Suprapubic skin (tissue), 4 donors: ENCODE data around the gene RECK. TPM values are rescaled to one million over a fixed set of nuclear protein-coding genes. Genes with fewer than 3 reads are reported as not detected.

Experiments
- DNase-seq, 2 donors: peaks; one replicate each; pipeline ENCODE4 v3.0.0-alpha.2; 2019; ENCODE audit warnings: low spot score in 2 of 2
- H3K27ac ChIP-seq: fragments of 200-600 bp; sonication (generic); one replicate; pipeline ENCODE4 v1.5.1; 2019
- H3K27me3 ChIP-seq: fragments of 200-600 bp; sonication (generic); one replicate; pipeline ENCODE4 v1.5.1; 2019
- H3K36me3 ChIP-seq: fragments of 200-600 bp; sonication (generic); one replicate; pipeline ENCODE4 v1.5.1; 2019
- H3K4me1 ChIP-seq: fragments of 200-600 bp; sonication (generic); one replicate; pipeline ENCODE4 v1.5.1; 2019
- H3K4me3 ChIP-seq: fragments of 200-600 bp; sonication (generic); one replicate; pipeline ENCODE4 v1.5.1; 2019; ENCODE audit warnings: mild to moderate bottlenecking
- H3K9me3 ChIP-seq: fragments of 200-600 bp; sonication (generic); one replicate; pipeline ENCODE4 v1.5.1; 2019
- CTCF ChIP-seq, 2 donors: fragments of 200-600 bp in 1 of 2; fragments of 450-650 bp in 1 of 2; sonication (generic) in 1 of 2; IDR thresholded peaks; one replicate each; pipeline ENCODE4 v1.5.1; 2016 to 2019; ENCODE audit warnings: antibody characterized with exemption in 2 of 2, mild to moderate bottlenecking in 1 of 2, moderate library complexity in 1 of 2
- EP300 ChIP-seq: sonication (generic); formaldehyde crosslinking; IDR thresholded peaks from one replicate; pipeline ENCODE4 v1.6.1; 2017; ENCODE audit warnings: antibody characterized with exemption
- POLR2A ChIP-seq, 2 donors: fragments of 450-650 bp; IDR thresholded peaks; one replicate each; pipeline ENCODE4 v1.6.1; 2017; ENCODE audit warnings: antibody characterized with exemption in 2 of 2, mild to moderate bottlenecking in 2 of 2, moderate library complexity in 2 of 2
- POLR2AphosphoS5 ChIP-seq, 3 donors: sonication (generic); formaldehyde crosslinking; IDR thresholded peaks; one replicate each; pipeline ENCODE4 v1.6.1; 2017; ENCODE audit warnings: antibody characterized with exemption in 3 of 3
- WGBS: methylation state at CpG from one replicate; pipeline ENCODE4 v1.1.5; 2018; 5-methylcytosine and 5-hydroxymethylcytosine counted together
- total RNA-seq, 4 donors: library from RNA; depleted of rRNA; stranded (reverse); fragments of >200 nt; gene quantifications; one replicate each; pipeline ENCODE4 v1.1.0, GENCODE V29; 2016

The RECK gene
- total RNA-seq, 4 donors from 2014 or later = 3.1 to 6.4 (median 4.0) TPM

- Histone ChIP-seq H3K36me3 (no peaks in the 10 kb centered on the region), H3K4me3 (peak overlapping the region; percentile 83), H3K9me3 (no peaks in the 10 kb centered on the region), H3K27me3 (no peaks in the 10 kb centered on the region), H3K27ac (peak overlapping the region; percentile 89), H3K4me1 (peaks cover 26% of the 10 kb centered on the region)
- WGBS = 73% methylated on average over 18 of the region's 20 CpGs
- TF ChIP-seq POLR2AphosphoS5 (IDR thresholded peaks at IDR 0.05) (no peak), EP300 (no peak), CTCF (IDR thresholded peaks at IDR 0.05) (no peak), POLR2A (IDR thresholded peaks at IDR 0.05) (no peak)
- no peak for DNase-seq
Observed at GRCh38 chr9:36036253-36036779, 397 bp upstream of the RECK start.

GRCh38 chr9:36037549-36038122 lies 923 bp downstream of the RECK start:
- H3K9me3 ChIP-seq = no peaks in the 10 kb centered on the region
- 8% methylated on average over 18 of the region's 18 CpGs for WGBS
- H3K36me3 ChIP-seq = no peaks in the 10 kb centered on the region
- H3K27me3 ChIP-seq = no peaks in the 10 kb centered on the region
- peaks cover 32% of the 10 kb centered on the region for H3K4me1 ChIP-seq
- no peak for TF ChIP-seq POLR2A (IDR thresholded peaks at IDR 0.05)
- TF ChIP-seq EP300 = no peak
- no peak for TF ChIP-seq CTCF (IDR thresholded peaks at IDR 0.05)
- no peak for TF ChIP-seq POLR2AphosphoS5 (IDR thresholded peaks at IDR 0.05)
- no peak for DNase-seq
- peak overlapping the region; percentile 89 for H3K27ac ChIP-seq
- H3K4me3 ChIP-seq = peak overlapping the region; percentile 83

- WGBS = 69% methylated on average over 1 of the region's 1 CpG
- H3K27me3 ChIP-seq = no peaks in the 10 kb centered on the region
- H3K9me3 ChIP-seq = no peaks in the 10 kb centered on the region
- peak overlapping the region; percentile 83 for H3K4me3 ChIP-seq
- H3K36me3 ChIP-seq = no peaks in the 10 kb centered on the region
- DNase-seq = no peak
- TF ChIP-seq POLR2AphosphoS5 (IDR thresholded peaks at IDR 0.05) (no peak), POLR2A (IDR thresholded peaks at IDR 0.05) (no peak), CTCF (IDR thresholded peaks at IDR 0.05) (no peak), EP300 (no peak)
- peaks cover 32% of the 10 kb centered on the region for H3K4me1 ChIP-seq
- no peak overlapping the region for H3K27ac ChIP-seq
Observed at GRCh38 chr9:36039121-36039520, 2.4 kb downstream of the RECK start.

- Histone ChIP-seq H3K27me3 (no peaks in the 10 kb centered on the region), H3K27ac (peak overlapping the region; percentile 44), H3K4me3 (no peak overlapping the region), H3K36me3 (no peaks in the 10 kb centered on the region), H3K9me3 (no peaks in the 10 kb centered on the region), H3K4me1 (peaks cover 36% of the 10 kb centered on the region)
- no peak for DNase-seq
- TF ChIP-seq EP300 (no peak), CTCF (IDR thresholded peaks at IDR 0.05) (no peak), POLR2AphosphoS5 (IDR thresholded peaks at IDR 0.05) (no peak), POLR2A (IDR thresholded peaks at IDR 0.05) (no peak)
- WGBS = 46% methylated on average over 1 of the region's 1 CpG
Observed at GRCh38 chr9:36039696-36040095, 3.0 kb downstream of the RECK start.

GRCh38 chr9:36040271-36040925 lies 3.7 kb downstream of the RECK start:
- no peak overlapping the region for H3K4me3 ChIP-seq
- no peaks in the 10 kb centered on the region for H3K36me3 ChIP-seq
- no peaks in the 10 kb centered on the region for H3K9me3 ChIP-seq
- H3K27me3 ChIP-seq = no peaks in the 10 kb centered on the region
- DNase-seq = no peak
- WGBS = 58% methylated on average over 1 of the region's 1 CpG
- H3K27ac ChIP-seq = peak overlapping the region; percentile 44
- peaks cover 40% of the 10 kb centered on the region for H3K4me1 ChIP-seq
- no peak for TF ChIP-seq POLR2AphosphoS5 (IDR thresholded peaks at IDR 0.05)
- no peak for TF ChIP-seq POLR2A (IDR thresholded peaks at IDR 0.05)
- no peak for TF ChIP-seq EP300
- TF ChIP-seq CTCF (IDR thresholded peaks at IDR 0.05) = no peak
